NCI-H460 (cell line): ENCODE measurements around the gene RFXAP. TPM values are rescaled to one million over a fixed set of nuclear protein-coding genes. Genes with fewer than 3 reads are reported as not detected.

ENCODE experiments used
- DNase-seq: peaks from one replicate; pipeline ENCODE4 v3.0.0-alpha.2; 2016; ENCODE audit warnings: low read depth; ENCODE audit errors: extremely low read depth
- total RNA-seq: library from RNA; depleted of rRNA; stranded (reverse); fragments of >200 nt; shearing (Covaris generic); gene quantifications from 2 replicates; pipeline ENCODE4 v1.2.3, GENCODE V29; 2014; rRNA removed

Gene RFXAP
- total RNA-seq, 1 experiment from 2014 or later = 1.7 TPM

DNA sequence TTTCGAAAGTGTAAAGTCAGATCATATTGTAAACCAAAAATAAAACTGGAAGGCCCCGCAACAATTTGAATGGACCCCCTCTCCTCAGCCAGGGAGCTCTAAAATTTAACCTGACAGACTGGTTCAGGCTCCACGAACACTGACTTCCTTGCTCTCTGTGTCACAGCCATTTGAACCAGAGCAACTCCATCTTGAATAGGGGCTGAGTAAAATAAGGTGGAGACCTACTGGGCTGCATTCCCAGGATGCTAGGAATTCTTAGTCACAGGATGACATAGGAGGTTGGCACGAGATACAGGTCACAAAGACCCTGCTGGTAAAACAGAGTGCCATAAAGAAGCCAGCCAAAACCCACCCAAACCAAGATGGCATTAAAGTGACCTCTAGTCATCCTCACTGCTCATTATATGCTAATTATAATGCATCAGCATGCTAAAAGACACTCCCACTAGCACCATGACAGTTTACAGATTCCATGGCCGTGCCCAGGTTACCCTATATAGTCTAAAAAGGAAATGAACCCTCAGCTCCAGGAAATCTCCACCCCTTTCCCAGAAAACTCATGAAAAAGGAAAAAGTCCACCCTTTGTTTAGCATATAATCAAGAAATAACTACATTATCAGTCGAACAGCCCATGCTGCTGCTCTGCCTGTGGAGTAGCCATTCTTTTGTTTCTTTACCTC is 43.1 kb downstream of the RFXAP start:
- no peak for DNase-seq

GRCh38 chr13:36862722-36863121 is 43.7 kb downstream of the RFXAP start:
- no peak for DNase-seq

- no peak for DNase-seq
These were observed 46.2 kb downstream of the RFXAP start for GRCh38 chr13:36865265-36865664.

- DNase-seq = no peak
These were observed 47.2 kb downstream of the RFXAP start for GRCh38 chr13:36866232-36866631.

GRCh38 chr13:36870050-36870692 is 51.1 kb downstream of the RFXAP start:
- no peak for DNase-seq

- no peak for DNase-seq
These were observed 53.6 kb downstream of the RFXAP start for GRCh38 chr13:36872621-36873020.

DNA sequence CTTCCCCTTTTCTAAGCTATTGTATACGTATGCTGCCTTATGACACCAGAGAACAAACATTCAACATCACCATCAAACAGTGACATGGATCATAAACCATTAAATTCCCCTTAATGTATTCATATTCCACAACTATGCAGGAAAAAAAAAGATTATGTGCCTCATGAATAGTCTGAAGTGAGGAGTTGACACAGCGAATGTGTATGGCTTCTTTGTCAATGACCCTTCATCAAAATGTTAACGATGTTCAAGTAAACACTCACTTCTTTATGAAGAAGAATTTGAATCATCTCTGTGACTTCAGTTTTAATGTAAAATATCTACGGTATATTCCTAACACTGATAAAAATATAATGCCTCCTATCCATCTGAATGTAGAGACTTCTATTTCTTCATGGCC is 56.4 kb downstream of the RFXAP start:
- no peak for DNase-seq

- no peak for DNase-seq
These were observed 56.9 kb downstream of the RFXAP start for GRCh38 chr13:36875961-36876360.

Other genes with a start within 250 kb of the RFXAP start
- gene SERTM1, start 145.2 kb upstream of the RFXAP start, total RNA-seq = not detected in 2 replicates
- gene SMAD9, start 101.0 kb downstream of the RFXAP start, total RNA-seq = 1.2 TPM in 2 replicates
- gene ALG5, start 180.1 kb downstream of the RFXAP start, total RNA-seq = 35.4 and 40.4 TPM in 2 replicates
- 126 and 133 TPM in 2 replicates for gene EXOSC8, start 181.6 kb downstream of the RFXAP start, total RNA-seq
- gene SUPT20H, start 240.5 kb downstream of the RFXAP start, total RNA-seq = 30.7 and 34.1 TPM in 2 replicates